HG03520 (cell line): ENCODE measurements around the gene IKZF2.
"Not testable (repeated sequence)": the region's sequence is repeated elsewhere in the genome, so short reads cannot be mapped to it uniquely, and the experiment has no call there.

Experiments
- ATAC-seq: cut with Tn5 transposase; IDR thresholded peaks from one replicate; pipeline ENCODE4 v1.9.1; 2021; ENCODE audit warnings: mild to moderate bottlenecking, moderate library complexity; ENCODE audit not compliant: unreplicated experiment

IKZF2 gene

GRCh38 chr2:213057977-213058376 lies 93.4 kb downstream of the IKZF2 start:
- no peak for ATAC-seq

- no peak for ATAC-seq
These were observed 105.0 kb downstream of the IKZF2 start for GRCh38 chr2:213046431-213046830.

- no peak for ATAC-seq
These were observed 107.8 kb downstream of the IKZF2 start for GRCh38 chr2:213043566-213043965.

- ATAC-seq = no peak
These were observed 109.2 kb downstream of the IKZF2 start for GRCh38 chr2:213042262-213042661.

- no peak for ATAC-seq
These were observed 114.6 kb downstream of the IKZF2 start for GRCh38 chr2:213036836-213037235.

GRCh38 chr2:213034585-213034984 lies 116.8 kb downstream of the IKZF2 start:
- no peak for ATAC-seq

GRCh38 chr2:213032607-213033006 lies 118.8 kb downstream of the IKZF2 start:
- ATAC-seq = no peak

- peak; percentile 58 for ATAC-seq
These were observed 128.4 kb downstream of the IKZF2 start for GRCh38 chr2:213022987-213023386.

GRCh38 chr2:213021971-213022899 lies 129.2 kb downstream of the IKZF2 start:
- ATAC-seq = peak; percentile 90

GRCh38 chr2:213020913-213021312 lies 130.5 kb downstream of the IKZF2 start:
- ATAC-seq = not testable (repeated sequence)

- ATAC-seq = no peak
These were observed 131.1 kb downstream of the IKZF2 start for GRCh38 chr2:213020268-213020667.

- ATAC-seq = no peak
These were observed 132.0 kb downstream of the IKZF2 start for GRCh38 chr2:213019368-213019767.

- no peak for ATAC-seq
These were observed 133.0 kb downstream of the IKZF2 start for GRCh38 chr2:213018340-213018901.

- ATAC-seq = no peak
These were observed 134.0 kb downstream of the IKZF2 start for GRCh38 chr2:213017404-213017803.

- ATAC-seq = no peak
These were observed 134.4 kb downstream of the IKZF2 start for GRCh38 chr2:213016984-213017351.

- ATAC-seq = peak; percentile 26
These were observed 135.0 kb downstream of the IKZF2 start for GRCh38 chr2:213016166-213016983.

GRCh38 chr2:213015387-213016165 lies 135.8 kb downstream of the IKZF2 start:
- ATAC-seq = peak; percentile 84

GRCh38 chr2:213013979-213014378 lies 137.4 kb downstream of the IKZF2 start:
- ATAC-seq = no peak

GRCh38 chr2:213011505-213011904 lies 139.9 kb downstream of the IKZF2 start:
- no peak for ATAC-seq

- ATAC-seq = peak; percentile 50
These were observed 141.2 kb downstream of the IKZF2 start for GRCh38 chr2:213010106-213010779.
